Transverse colon (tissue), 3 donors: ENCODE measurements around the gene PARVA.

Experiments
- CTCF ChIP-seq, 5 experiments: fragments of 200-600 bp in 3 of 5; fragments of 450-650 bp in 2 of 5; sonication (generic) in 3 of 5; IDR thresholded peaks; 1 replicate in 2 of 5; 2 replicates in 3 of 5; pipeline ENCODE4 v1.5.1; 2016 to 2017; ENCODE audit warnings: antibody characterized with exemption in 5 of 5, inconsistent platforms in 3 of 5, mild to moderate bottlenecking in 2 of 5, moderate library complexity in 1 of 5
- EP300 ChIP-seq: sonication (generic); formaldehyde crosslinking; IDR thresholded peaks from one replicate; pipeline ENCODE4 v1.6.1; 2017; ENCODE audit warnings: antibody characterized with exemption, low read depth
- POLR2A ChIP-seq: fragments of 450-650 bp; IDR thresholded peaks from one replicate; pipeline ENCODE4 v1.6.1; 2016; ENCODE audit warnings: antibody characterized with exemption, mild to moderate bottlenecking, moderate library complexity

- TF ChIP-seq CTCF (IDR thresholded peaks at IDR 0.05) = no peak
- no peak for TF ChIP-seq EP300
- TF ChIP-seq POLR2A = no peak
Measured at GRCh38 chr11:12448131-12448939, 71.0 kb downstream of the PARVA start.
